Activated CD8-positive, alpha-beta T cell treated with anti-CD3 and anti-CD28 coated beads for 36 hours (primary cell): ENCODE measurements around the gene SLC1A4. TPM values are rescaled to one million over a fixed set of nuclear protein-coding genes. Genes with fewer than 3 reads are reported as not detected.
"Not testable (repeated sequence)": the region's sequence is repeated elsewhere in the genome, so short reads cannot be mapped to it uniquely, and the experiment has no call there.

Experiments used
- ATAC-seq: fragments of 200-7000 bp; cut with Tn5 transposase; one replicate; pipeline ENCODE4 v1.10.0; 2021; ENCODE audit warnings: mild to moderate bottlenecking, moderate library complexity
- CTCF ChIA-PET: fragments of 350-600 bp; sonication (Branson Sonifier 250); formaldehyde crosslinking; loops from one replicate; lab custom pipeline; 2021; ENCODE audit warnings: antibody characterized with exemption; lab: Charles Lee
- POLR2A ChIA-PET: fragments of 350-600 bp; sonication (Branson Sonifier 250); formaldehyde crosslinking; loops from one replicate; lab custom pipeline; 2021; ENCODE audit warnings: antibody characterized with exemption; lab: Charles Lee
- DNase-seq: peaks from one replicate; pipeline ENCODE4 v3.0.0-alpha.2; 2020
- H3K27ac Mint-ChIP-seq: one replicate; pipeline ENCODE4 v1.8.0; 2021; ENCODE audit warnings: mild to moderate bottlenecking, mixed read lengths
- H3K27me3 Mint-ChIP-seq: one replicate; pipeline ENCODE4 v1.8.0; 2021; ENCODE audit warnings: mixed read lengths
- H3K36me3 Mint-ChIP-seq: one replicate; pipeline ENCODE4 v1.8.0; 2021; ENCODE audit warnings: low read depth, mixed read lengths
- H3K4me1 Mint-ChIP-seq: one replicate; pipeline ENCODE4 v1.8.0; 2021; ENCODE audit warnings: low read depth, mixed read lengths
- H3K4me3 Mint-ChIP-seq: one replicate; pipeline ENCODE4 v1.8.0; 2021; ENCODE audit warnings: mild to moderate bottlenecking, moderate library complexity, mixed read lengths
- H3K9me3 Mint-ChIP-seq: one replicate; pipeline ENCODE4 v1.8.0; 2021; ENCODE audit warnings: mixed read lengths
- intact Hi-C: fragments of 100-400 bp; cut with micrococcal nuclease; formaldehyde crosslinking; loops from one replicate; pipeline ENCODE4 v1.10.0; 2022
- total RNA-seq, 2 experiments: library from RNA; stranded (reverse); gene quantifications; one replicate each; pipeline ENCODE4 v1.2.3, GENCODE V29; 2021
- TF ChIP-seq, protein P1 (sequence below): fragments of 200-600 bp; IDR thresholded peaks from one replicate; pipeline ENCODE4 v1.8.0; 2022; ENCODE audit warnings: antibody characterized with exemption, mild to moderate bottlenecking

The SLC1A4 gene
- total RNA-seq, 2 experiments from 2014 or later, result 14.6 to 14.9 TPM

DNA sequence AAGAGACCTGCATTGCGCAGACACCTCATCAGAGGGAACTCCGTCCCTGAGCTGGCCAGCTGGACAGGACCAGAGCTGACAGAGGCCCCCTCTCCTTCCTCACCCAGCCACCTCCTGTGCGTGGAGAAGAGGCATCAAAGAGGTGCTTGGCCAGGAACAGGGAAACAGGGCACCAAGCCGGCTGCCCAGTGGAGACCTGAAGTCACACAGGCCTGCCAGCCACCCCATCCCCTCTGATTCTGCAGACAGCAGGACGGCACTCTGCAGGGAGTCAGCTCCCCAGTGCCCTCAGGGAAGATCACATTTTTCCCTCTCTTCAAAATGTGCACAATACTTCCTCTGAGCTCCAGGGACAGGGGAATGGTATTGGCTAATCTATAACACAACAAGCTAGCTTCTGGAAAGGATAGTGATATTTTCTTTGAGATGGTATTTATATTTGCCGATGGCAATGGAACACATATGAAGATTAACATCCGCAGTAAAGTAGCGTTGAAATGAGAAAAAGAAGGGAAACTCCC lies 30.5 kb downstream of the SLC1A4 start:
- intact Hi-C loops, result no loop called here
- ChIA-PET CTCF (interaction anchor here (1.5 kb wide), 1 partner anchor 12 kb away, joined by 5 read pairs; no protein-coding TSS in a partner anchor), POLR2A (no interaction called here)
- H3K4me3 Mint-ChIP-seq, result no peak overlapping the region
- no peaks in the 10 kb centered on the region for H3K27me3 Mint-ChIP-seq
- DNase-seq, result no peak
- H3K27ac Mint-ChIP-seq, result no peak overlapping the region
- H3K36me3 Mint-ChIP-seq, result peaks cover 39% of the 10 kb centered on the region
- TF ChIP-seq, protein P1, sequence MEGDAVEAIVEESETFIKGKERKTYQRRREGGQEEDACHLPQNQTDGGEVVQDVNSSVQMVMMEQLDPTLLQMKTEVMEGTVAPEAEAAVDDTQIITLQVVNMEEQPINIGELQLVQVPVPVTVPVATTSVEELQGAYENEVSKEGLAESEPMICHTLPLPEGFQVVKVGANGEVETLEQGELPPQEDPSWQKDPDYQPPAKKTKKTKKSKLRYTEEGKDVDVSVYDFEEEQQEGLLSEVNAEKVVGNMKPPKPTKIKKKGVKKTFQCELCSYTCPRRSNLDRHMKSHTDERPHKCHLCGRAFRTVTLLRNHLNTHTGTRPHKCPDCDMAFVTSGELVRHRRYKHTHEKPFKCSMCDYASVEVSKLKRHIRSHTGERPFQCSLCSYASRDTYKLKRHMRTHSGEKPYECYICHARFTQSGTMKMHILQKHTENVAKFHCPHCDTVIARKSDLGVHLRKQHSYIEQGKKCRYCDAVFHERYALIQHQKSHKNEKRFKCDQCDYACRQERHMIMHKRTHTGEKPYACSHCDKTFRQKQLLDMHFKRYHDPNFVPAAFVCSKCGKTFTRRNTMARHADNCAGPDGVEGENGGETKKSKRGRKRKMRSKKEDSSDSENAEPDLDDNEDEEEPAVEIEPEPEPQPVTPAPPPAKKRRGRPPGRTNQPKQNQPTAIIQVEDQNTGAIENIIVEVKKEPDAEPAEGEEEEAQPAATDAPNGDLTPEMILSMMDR, result no peak
- H3K9me3 Mint-ChIP-seq, result no peaks in the 10 kb centered on the region
- ATAC-seq, result no peak
- H3K4me1 Mint-ChIP-seq, result no peaks in the 10 kb centered on the region

DNA sequence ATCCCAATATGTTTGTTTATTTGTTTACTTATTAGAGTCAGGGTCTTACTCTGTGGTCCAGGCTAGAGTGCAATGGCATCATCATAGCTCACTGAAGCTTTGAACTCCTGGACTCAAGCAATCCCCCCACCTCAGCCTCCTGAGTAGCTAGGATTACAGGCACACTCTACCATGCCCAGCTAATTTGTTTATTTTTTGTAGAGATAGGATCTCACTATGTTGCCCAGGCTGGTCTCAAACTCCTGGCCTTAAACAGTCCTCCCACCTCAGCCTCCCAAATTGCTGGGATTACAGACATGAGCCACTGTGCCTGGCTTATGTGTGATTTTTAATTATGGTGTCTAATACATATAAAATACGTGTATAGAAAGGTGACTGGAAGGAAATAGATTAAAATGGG lies 31.1 kb downstream of the SLC1A4 start:
- POLR2A ChIA-PET, CTCF ChIA-PET, H3K27me3 Mint-ChIP-seq, ATAC-seq, DNase-seq, H3K9me3 Mint-ChIP-seq, H3K4me1 Mint-ChIP-seq, H3K4me3 Mint-ChIP-seq, intact Hi-C loops, H3K27ac Mint-ChIP-seq: not testable (repeated sequence)
- peaks cover 36% of the 10 kb centered on the region for H3K36me3 Mint-ChIP-seq

DNA sequence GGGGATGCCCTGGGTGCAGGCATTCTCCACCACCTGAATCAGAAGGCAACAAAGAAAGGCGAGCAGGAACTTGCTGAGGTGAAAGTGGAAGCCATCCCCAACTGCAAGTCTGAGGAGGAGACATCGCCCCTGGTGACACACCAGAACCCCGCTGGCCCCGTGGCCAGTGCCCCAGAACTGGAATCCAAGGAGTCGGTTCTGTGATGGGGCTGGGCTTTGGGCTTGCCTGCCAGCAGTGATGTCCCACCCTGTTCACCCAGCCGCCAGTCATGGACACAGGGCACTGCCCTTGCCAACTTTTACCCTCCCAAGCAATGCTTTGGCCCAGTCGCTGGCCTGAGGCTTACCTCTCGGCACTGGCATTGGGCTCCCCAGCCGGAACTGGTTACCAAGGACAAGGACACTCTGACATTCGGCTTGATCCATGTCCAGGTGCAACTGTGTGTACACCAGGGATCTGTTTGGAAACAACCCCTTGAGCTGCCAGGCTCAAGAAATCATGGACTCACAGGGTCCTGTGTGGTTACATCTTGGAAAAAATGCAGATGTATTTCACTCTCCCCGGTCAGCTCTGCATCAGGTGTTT lies 31.8 kb downstream of the SLC1A4 start:
- intact Hi-C loops, result no loop called here
- Mint-ChIP-seq H3K4me1 (peaks cover 4% of the 10 kb centered on the region), H3K4me3 (no peak overlapping the region), H3K36me3 (peaks cover 36% of the 10 kb centered on the region), H3K27me3 (no peaks in the 10 kb centered on the region), H3K9me3 (no peaks in the 10 kb centered on the region), H3K27ac (no peak overlapping the region)
- ATAC-seq (no peak), DNase-seq (no peak)
- TF ChIP-seq, protein P1, result no peak
- ChIA-PET CTCF (interaction anchor here (1.1 kb wide), 1 partner anchor 19 kb away, joined by 3 read pairs; no protein-coding TSS in a partner anchor), POLR2A (no interaction called here)

DNA sequence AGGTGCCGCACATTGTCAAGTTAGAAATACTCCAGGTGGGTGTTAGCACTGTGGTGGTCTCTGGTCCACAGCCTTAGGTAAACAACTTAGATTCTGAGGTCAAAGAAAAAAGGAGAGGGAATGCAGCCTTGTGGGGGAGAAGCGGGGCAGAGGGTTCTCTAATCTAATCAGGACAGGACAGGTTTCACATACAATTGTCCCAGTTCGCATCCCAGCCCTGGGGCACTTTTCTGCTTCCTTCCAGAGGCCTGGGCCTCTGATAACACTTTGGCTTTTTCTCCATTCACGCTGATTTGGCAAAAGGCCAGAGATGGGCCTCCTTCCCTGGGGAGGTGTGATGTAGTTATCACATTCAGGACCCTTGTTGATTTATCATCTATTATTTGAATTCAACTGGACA lies 32.5 kb downstream of the SLC1A4 start:
- H3K4me1 Mint-ChIP-seq, result peaks cover 4% of the 10 kb centered on the region
- H3K4me3 Mint-ChIP-seq, result no peak overlapping the region
- H3K27ac Mint-ChIP-seq, result no peak overlapping the region
- H3K9me3 Mint-ChIP-seq, result no peaks in the 10 kb centered on the region
- ATAC-seq (no peak), DNase-seq (no peak)
- H3K36me3 Mint-ChIP-seq, result peaks cover 30% of the 10 kb centered on the region
- TF ChIP-seq, protein P1, result no peak
- H3K27me3 Mint-ChIP-seq, result no peaks in the 10 kb centered on the region
- ChIA-PET CTCF (interaction anchor here (1.1 kb wide), 1 partner anchor 18 kb away, joined by 3 read pairs; no protein-coding TSS in a partner anchor), POLR2A (no interaction called here)
- intact Hi-C loops, result no loop called here

DNA sequence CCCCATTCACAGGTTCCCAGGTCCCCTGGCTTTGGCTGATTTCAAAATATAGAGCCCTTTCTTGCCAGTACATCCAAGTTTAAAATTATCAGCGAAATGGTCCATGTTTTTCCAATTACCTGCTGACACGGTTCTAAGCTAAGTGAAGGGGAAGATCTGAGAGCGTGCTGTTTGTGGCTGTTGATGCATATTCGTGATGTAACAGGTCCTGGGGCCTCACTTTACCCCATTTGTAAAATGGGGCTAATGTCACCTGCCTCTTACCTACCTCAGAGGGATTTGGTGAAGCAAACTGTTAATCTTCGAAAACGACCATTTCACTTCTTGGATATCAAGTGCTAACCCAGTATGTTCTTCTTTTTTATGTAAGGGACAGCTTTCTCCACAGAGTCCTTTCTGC lies 33.0 kb downstream of the SLC1A4 start:
- ATAC-seq (no peak), DNase-seq (no peak)
- CTCF ChIA-PET, result no interaction called here
- H3K27ac Mint-ChIP-seq, result no peak overlapping the region
- intact Hi-C loops, result no loop called here
- no peaks in the 10 kb centered on the region for H3K27me3 Mint-ChIP-seq
- peaks cover 26% of the 10 kb centered on the region for H3K36me3 Mint-ChIP-seq
- TF ChIP-seq, protein P1, result no peak
- H3K4me1 Mint-ChIP-seq, result peaks cover 4% of the 10 kb centered on the region
- POLR2A ChIA-PET, result interaction anchor here (0.7 kb wide), 1 partner anchor 71 kb away, joined by 3 read pairs; no protein-coding TSS in a partner anchor
- no peaks in the 10 kb centered on the region for H3K9me3 Mint-ChIP-seq
- no peak overlapping the region for H3K4me3 Mint-ChIP-seq
